ENCODE results near the gene CCDC159. TPM values are rescaled to one million over a fixed set of nuclear protein-coding genes. Genes with fewer than 3 reads are reported as not detected.

The CCDC159 gene, protein sequence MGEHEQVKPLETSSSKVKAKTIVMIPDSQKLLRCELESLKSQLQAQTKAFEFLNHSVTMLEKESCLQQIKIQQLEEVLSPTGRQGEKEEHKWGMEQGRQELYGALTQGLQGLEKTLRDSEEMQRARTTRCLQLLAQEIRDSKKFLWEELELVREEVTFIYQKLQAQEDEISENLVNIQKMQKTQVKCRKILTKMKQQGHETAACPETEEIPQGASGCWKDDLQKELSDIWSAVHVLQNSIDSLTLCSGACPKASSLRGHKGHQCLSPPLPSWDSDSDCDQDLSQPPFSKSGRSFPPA
- total RNA-seq, result 3.4 and 5.3 TPM in 2 replicates

DNA sequence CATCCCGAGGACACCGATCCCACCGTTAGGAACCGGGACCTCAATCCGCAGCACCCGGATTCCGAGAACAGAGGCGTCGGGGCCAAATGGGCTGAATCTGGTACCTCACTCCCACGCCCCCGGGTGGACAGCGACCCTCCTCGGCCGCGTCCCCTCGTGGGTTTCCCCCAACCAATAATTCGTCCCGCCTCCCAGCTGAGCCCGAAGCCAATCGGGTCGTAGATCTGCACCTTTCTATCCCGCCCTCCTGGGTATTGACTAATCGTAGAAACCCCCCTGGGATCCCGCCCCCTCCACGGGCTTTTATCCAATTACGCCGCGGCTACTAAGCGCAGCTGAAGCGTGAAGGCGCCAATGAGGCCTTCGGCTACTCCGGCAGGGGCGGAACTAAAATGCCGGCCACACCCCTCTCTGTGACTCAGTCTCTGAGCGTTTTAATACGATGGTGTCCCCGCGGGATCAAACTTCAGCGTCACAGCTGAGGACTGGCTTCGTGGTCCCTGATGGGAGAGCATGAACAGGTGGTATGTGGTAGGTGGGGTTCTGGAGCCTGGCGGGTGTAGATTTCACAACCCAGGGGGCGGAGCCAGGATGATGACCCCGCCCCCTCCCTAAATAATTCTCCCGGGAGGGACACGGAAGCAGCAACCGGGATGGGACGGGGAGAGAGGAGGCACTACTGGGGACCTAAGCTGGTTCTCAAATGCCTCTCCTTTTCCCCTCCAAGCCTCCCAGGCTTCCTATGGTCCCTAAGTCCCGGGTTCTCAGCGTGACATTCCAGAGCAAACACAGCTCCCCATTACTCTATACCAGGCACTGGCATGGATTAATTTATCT, at the start of gene CCDC159, which contains the start of gene TMEM205:
Gene CCDC159, plus strand, starts transcription at position 416 of the 837 bp plus-strand sequence. Its CDS starts 88 bp downstream, at position 504.
Gene TMEM205, minus strand, starts transcription at position 165 of the 837 bp plus-strand sequence. CDS start 649 bp downstream, outside the sequence.

DNA sequence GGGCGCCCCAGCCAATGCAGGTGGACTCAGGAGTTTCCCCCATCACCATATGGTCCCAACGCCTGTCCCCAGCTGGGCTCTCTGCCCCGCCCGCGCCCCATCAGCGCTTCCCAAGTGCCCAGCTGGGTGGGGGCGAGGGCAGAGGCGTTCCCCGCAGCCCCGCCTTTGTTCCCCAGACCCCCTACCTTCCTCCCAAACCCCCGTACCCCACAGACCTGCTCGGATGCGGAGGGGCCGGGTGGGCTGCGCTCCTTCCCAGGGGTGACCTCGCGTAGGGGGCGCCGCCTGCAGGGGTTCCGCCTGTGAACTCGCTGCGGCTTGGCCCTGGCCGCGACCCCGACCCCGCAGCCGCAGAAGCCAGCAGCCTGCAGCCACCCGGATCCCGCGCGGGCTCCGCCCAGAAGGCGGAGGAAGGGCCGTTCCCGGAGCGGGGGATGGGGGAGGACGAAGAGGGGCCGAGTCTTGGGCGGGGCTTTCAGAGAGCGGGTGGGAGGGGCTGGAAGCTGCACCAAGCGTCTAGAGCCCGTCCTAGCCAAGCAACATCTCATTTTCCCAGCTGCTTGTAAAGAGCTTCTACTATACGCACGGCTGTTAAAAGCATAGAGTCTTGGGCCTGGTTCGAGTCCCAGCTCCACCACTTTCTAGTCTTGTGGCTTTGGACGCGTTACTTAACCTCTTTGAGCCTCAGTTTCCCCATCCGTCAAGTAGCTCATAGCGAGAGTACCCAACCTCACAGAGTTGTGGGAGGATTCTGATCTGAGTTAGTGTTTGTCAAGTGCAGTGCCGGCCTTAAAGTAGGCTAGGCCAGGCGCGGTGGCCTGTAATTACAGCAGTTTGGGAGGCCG, 6.8 kb upstream of the CCDC159 start, which contains the start of gene RAB3D:
Gene RAB3D, minus strand, starts transcription at position 404 of the 845 bp plus-strand sequence. CDS start 2,258 bp downstream, outside the sequence.

DNA sequence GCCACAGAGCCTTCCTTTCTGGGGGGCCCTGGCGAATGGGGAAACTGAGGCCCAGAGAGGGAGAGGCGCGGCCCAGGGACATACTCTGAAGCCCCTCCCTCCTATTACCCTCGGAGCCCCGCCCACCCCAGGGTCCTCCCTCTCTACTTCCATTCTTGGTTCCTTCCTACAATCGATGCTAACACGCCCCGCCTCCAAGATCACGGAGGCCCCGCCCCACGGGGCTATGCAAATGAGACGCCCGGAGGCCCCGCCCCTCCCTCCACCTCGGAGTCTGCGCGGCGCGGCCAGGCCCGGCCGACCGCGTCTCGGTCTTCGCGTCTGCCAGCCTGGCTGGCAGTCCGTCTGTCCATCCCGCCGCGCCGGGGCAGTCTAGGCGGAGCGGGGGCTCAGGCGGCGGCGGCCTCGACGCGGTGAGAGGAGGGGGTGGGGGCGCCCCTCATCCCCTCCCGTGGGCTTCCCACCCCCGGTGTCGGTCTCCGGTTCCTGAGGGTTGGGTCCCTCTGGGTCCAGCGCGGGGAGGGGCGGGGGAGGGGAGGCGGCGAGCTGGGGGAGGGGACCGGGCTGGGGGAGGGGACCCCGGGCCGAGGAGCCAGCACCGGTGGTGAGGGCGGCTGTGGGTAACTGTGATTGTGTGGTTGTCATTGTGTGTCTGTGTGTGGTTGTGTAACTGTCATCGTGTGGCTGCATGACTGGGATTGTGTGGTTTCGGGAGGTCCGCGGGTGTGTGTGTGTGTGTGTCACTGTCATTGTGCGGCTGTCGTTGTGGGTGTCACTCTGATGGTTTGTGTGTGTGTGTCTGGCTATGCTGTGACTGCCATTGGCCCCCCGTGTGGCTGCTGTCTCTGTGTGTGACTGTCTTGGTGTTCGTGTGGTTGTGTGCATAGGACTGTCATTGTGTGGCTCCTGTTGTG, 9.1 kb downstream of the CCDC159 start, which contains the start of gene PLPPR2:
Gene PLPPR2, plus strand, starts transcription at position 273 of the 914 bp plus-strand sequence. CDS start 2,242 bp downstream, outside the sequence.

DNA sequence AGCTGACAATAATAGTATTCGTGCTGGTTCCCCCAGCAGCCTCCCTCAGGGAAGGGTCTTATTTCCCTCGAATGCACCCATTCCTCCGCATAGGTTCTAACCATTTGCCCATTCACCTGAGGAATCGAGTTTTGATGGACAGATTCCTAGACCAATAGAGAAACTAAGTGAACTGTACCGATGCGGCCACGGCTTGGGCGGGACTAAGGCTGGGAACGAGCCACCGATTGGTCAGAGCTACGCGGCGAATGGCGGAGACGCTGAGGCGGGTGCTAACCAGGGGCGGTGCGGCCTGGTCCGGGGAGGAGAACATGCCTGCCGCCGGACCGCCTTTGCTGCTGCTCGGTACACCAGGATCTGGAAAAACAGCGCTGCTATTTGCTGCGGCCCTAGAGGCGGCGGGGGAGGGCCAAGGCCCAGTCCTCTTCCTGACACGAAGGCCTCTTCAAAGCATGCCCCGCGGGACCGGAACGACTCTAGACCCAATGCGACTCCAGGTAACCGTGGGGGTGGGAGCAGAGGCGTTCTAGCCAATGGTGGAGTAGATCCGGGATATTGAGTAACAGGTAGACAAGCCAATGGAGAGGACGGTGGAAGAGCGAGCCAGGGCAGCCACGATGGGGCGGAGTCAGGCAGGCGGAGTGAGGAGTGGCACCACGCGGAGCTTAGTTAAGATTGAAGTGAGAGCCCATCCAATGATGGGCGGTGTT, 28.3 kb downstream of the CCDC159 start, which contains the start of gene SWSAP1:
Gene SWSAP1, plus strand, starts transcription at position 234 of the 710 bp plus-strand sequence. Its CDS starts 15 bp downstream, at position 249.

Other genes with a start within 250 kb of the CCDC159 start
- 14.7 and 43.4 TPM in 2 replicates for gene SPC24, start 190.7 kb upstream of the CCDC159 start, total RNA-seq
- gene KANK2, start 149.0 kb upstream of the CCDC159 start, total RNA-seq, result 15.2 and 19.4 TPM in 2 replicates
- gene ANGPTL8, start 106.9 kb upstream of the CCDC159 start, total RNA-seq, result not detected in 2 replicates
- gene DOCK6, start 84.0 kb upstream of the CCDC159 start, total RNA-seq, result 30.8 and 61.5 TPM in 2 replicates
- not detected in 2 replicates for gene TSPAN16, start 50.4 kb upstream of the CCDC159 start, total RNA-seq
- gene RAB3D, start 6.9 kb upstream of the CCDC159 start, total RNA-seq, result 42.8 and 59.5 TPM in 2 replicates
- gene TMEM205, start 251 bp upstream of the CCDC159 start, total RNA-seq, result 202 and 213 TPM in 2 replicates
- 11.5 and 15.8 TPM in 2 replicates for gene PLPPR2, start 8.9 kb downstream of the CCDC159 start, total RNA-seq
- 2.7 and 3.9 TPM in 2 replicates for gene SWSAP1, start 28.1 kb downstream of the CCDC159 start, total RNA-seq
- gene EPOR, start 37.8 kb downstream of the CCDC159 start, total RNA-seq, result 3.4 and 5.0 TPM in 2 replicates
- not detected in 2 replicates for gene RGL3, start 72.8 kb downstream of the CCDC159 start, total RNA-seq
- gene ODAD3, start 88.6 kb downstream of the CCDC159 start, total RNA-seq, result not detected in 2 replicates
- 157 and 216 TPM in 2 replicates for gene PRKCSH, start 89.1 kb downstream of the CCDC159 start, total RNA-seq
- gene ELAVL3, start 134.5 kb downstream of the CCDC159 start, total RNA-seq, result 0.70 TPM in 1 of 2 replicates, not detected in the other
- 6.7 and 8.4 TPM in 2 replicates for gene ZNF653, start 159.3 kb downstream of the CCDC159 start, total RNA-seq
- 54.9 and 71.0 TPM in 2 replicates for gene ECSIT, start 182.6 kb downstream of the CCDC159 start, total RNA-seq
- gene CNN1, start 192.3 kb downstream of the CCDC159 start, total RNA-seq, result not detected in 2 replicates
- 45.7 and 54.3 TPM in 2 replicates for gene ELOF1, start 212.7 kb downstream of the CCDC159 start, total RNA-seq
- gene ACP5, start 231.1 kb downstream of the CCDC159 start, total RNA-seq, result 20.6 and 32.1 TPM in 2 replicates